A673 (cell line): Measurements from ENCODE around the gene CSH1. TPM values are rescaled to one million over a fixed set of nuclear protein-coding genes. Genes with fewer than 3 reads are reported as not detected.
A peak's percentile ranks its signal among the peaks of the same experiment; 100 is the strongest.
"Not testable (repeated sequence)": the region's sequence is repeated elsewhere in the genome, so short reads cannot be mapped to it uniquely, and the experiment has no call there.

Experiments used
- BruUV-seq: library from RNA; stranded (reverse); fragments of 400-500 nt; replicated peaks from 2 replicates; lab custom pipeline; 2021; lab: Mats Ljungman, UMichigan
- CTCF ChIA-PET: fragments of 300-600 bp; sonication (Branson Sonifier 250); formaldehyde crosslinking; loops from one replicate; lab custom pipeline; 2022; ENCODE audit warnings: antibody characterized with exemption; lab: Charles Lee
- POLR2A ChIA-PET: fragments of 300-600 bp; sonication (Branson Sonifier 250); formaldehyde crosslinking; loops from one replicate; lab custom pipeline; 2022; ENCODE audit warnings: antibody characterized with exemption; ENCODE audit not compliant: low non-redundant PET; lab: Charles Lee
- DNase-seq: peaks from one replicate; pipeline ENCODE4 v3.0.0-alpha.2; 2015; ENCODE audit warnings: low spot score
- H3K27ac ChIP-seq: fragments of 200-600 bp; sonication (generic); 2 replicates; pipeline ENCODE4 v1.5.1; 2016; ENCODE audit warnings: mixed run types, low read depth, mild to moderate bottlenecking, mixed read lengths, antibody characterized with exemption, low read length; ENCODE audit not compliant: poor library complexity, severe bottlenecking
- H3K27me3 ChIP-seq: fragments of 200-600 bp; sonication (generic); replicated peaks from 2 replicates; pipeline ENCODE4 v1.6.1; 2017; ENCODE audit warnings: mixed run types, low read depth, mild to moderate bottlenecking, mixed read lengths, antibody characterized with exemption, low read length; ENCODE audit not compliant: insufficient read depth, poor library complexity
- H3K36me3 ChIP-seq: fragments of 200-600 bp; sonication (generic); 2 replicates; pipeline ENCODE4 v1.6.1; 2016; ENCODE audit warnings: mixed run types, mild to moderate bottlenecking, mixed read lengths, antibody characterized with exemption, low read length; ENCODE audit not compliant: insufficient read depth, poor library complexity, severe bottlenecking
- H3K4me1 ChIP-seq: fragments of 200-600 bp; sonication (generic); 2 replicates; pipeline ENCODE4 v1.6.1; 2017; ENCODE audit warnings: mixed run types, mild to moderate bottlenecking, mixed read lengths, antibody characterized with exemption, low read length; ENCODE audit not compliant: insufficient read depth, poor library complexity, severe bottlenecking
- H3K4me3 ChIP-seq: fragments of 200-600 bp; sonication (generic); 2 replicates; pipeline ENCODE4 v1.5.1; 2016; ENCODE audit warnings: low read depth, mixed run types, mild to moderate bottlenecking, mixed read lengths, low read length; ENCODE audit not compliant: poor library complexity, severe bottlenecking
- H3K9me3 ChIP-seq: fragments of 200-600 bp; sonication (generic); 2 replicates; pipeline ENCODE4 v1.6.1; 2016; ENCODE audit warnings: mixed run types, low read depth, mild to moderate bottlenecking, mixed read lengths, antibody characterized with exemption, low read length; ENCODE audit not compliant: poor library complexity, severe bottlenecking
- EZH2 ChIP-seq: fragments of 200-600 bp; sonication (generic); IDR thresholded peaks from 2 replicates; pipeline ENCODE4 v1.6.1; 2017; ENCODE audit warnings: borderline replicate concordance, low read depth, mild to moderate bottlenecking, mixed read lengths, antibody characterized with exemption, low read length; ENCODE audit not compliant: poor library complexity, severe bottlenecking
- intact Hi-C: fragments of 100-400 bp; cut with micrococcal nuclease; formaldehyde crosslinking; loops from one replicate; pipeline ENCODE4 v1.10.0; 2022; ENCODE audit not compliant: unreplicated experiment
- total RNA-seq: library from RNA; stranded (reverse); gene quantifications from 2 replicates; pipeline ENCODE4 v1.2.3, GENCODE V29; 2021
- TF ChIP-seq, protein P1 (sequence below): fragments of 300-800, 200-600 bp; sonication (generic); conservative IDR thresholded peaks from 2 replicates; pipeline ENCODE4 v1.5.1; 2017; ENCODE audit warnings: low read depth, mild to moderate bottlenecking, antibody characterized with exemption, low read length, moderate library complexity, mixed read lengths

The CSH1 gene
- total RNA-seq, 1 experiment from 2014 or later, result not detected

DNA sequence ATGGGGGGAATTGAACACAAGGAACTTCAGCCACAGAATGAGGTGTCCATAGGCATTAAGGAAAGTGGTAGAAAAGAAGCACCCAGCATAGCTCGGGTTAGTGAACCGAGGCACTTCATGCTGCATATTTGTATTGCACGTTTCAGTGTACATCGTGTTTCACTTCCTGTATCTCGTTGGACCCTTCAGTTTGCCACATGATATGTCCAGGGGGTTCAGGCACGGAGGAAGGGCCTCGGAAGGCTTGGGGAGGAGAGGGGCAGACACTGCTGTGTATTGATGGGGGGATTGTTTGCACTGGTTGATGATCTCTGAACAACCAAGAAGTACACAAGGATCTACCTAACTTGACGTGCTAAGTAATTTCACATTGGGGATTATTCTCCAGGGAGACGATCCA, 26.0 kb upstream of the CSH1 start:
- H3K4me3 ChIP-seq, BruUV-seq, intact Hi-C loops, POLR2A ChIA-PET, H3K27me3 ChIP-seq, H3K36me3 ChIP-seq, H3K27ac ChIP-seq, H3K9me3 ChIP-seq, DNase-seq, H3K4me1 ChIP-seq: not testable (repeated sequence)
- CTCF ChIA-PET, result interaction anchor here (0.7 kb wide), 1 partner anchor 107 kb away, joined by 3 read pairs; no protein-coding TSS in a partner anchor

DNA sequence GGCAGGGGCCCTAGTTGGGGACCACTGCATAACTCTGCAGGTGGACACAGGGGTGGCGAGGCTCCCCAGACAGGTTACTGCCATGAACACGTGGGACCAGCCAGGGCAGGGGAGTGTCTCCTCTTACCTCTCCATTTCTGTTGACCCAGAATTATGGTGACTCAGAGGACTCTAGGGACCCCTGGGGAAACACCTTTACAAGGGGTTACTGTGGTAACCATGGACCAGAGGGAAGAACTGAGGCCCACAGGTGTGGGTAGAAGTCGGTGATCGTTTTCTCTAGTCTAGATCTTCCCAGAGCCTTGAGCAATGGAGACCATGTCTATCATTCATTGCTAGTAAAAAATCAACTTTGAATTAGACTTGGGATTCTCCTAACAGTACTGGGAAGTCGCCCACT, 24.4 kb upstream of the CSH1 start:
- H3K27me3 ChIP-seq, intact Hi-C loops, H3K36me3 ChIP-seq, H3K9me3 ChIP-seq, BruUV-seq, H3K4me1 ChIP-seq, DNase-seq, H3K4me3 ChIP-seq, H3K27ac ChIP-seq, POLR2A ChIA-PET: not testable (repeated sequence)
- CTCF ChIA-PET, result interaction anchor here (2.3 kb wide), 1 partner anchor 213 kb away, joined by 16 read pairs; no protein-coding TSS in a partner anchor

DNA sequence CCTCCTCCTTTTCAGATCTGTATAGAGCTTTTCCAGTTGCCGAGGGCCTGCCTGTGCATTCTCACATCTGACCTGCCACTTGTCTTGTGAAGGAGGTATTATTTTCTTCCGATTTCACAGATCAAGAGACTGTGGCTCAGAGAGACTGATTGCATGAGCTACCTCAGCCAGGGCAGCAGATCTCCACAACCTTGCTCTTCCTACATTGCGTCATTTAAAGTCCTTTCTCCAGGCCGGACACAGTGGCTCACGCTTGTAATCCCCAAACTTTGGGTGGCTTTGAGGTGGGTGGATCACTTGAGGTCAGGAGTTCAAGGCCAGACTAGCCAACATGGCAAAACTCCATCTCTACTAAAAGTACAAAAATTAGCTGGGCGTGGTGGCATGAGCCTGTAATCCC, 23.7 kb upstream of the CSH1 start:
- H3K4me3 ChIP-seq, H3K36me3 ChIP-seq, H3K27me3 ChIP-seq, BruUV-seq, POLR2A ChIA-PET, intact Hi-C loops, H3K27ac ChIP-seq, H3K9me3 ChIP-seq, DNase-seq, H3K4me1 ChIP-seq: not testable (repeated sequence)
- CTCF ChIA-PET, result interaction anchor here (1.2 to 2.3 kb wide), 5 partner anchors 26 to 362 kb away, joined by 4 to 21 read pairs (median 13); no protein-coding TSS in a partner anchor

DNA sequence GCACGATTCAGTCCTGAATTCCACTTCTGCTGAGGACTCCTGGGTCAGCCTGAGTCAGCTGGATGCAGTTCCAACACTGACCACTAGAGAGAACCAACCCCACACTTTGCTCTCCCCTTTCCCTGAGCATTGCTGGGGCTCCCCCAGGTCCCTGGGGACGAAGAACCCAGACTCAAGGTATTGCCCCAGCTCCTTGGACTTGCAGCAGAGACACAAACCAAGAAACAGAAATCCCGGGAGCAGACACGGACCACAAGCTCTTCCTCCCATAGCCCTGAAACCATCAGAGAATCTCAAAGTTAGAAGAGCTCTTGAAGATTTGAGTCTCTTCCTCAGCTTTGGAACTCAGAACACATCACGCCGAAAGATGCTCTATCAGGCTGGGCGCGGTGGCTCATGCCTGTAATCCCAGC, 22.9 kb upstream of the CSH1 start:
- Histone ChIP-seq H3K27me3 (no peaks in the 10 kb centered on the region), H3K27ac (no peak overlapping the region), H3K4me3 (no peak overlapping the region), H3K9me3 (no peaks in the 10 kb centered on the region), H3K36me3 (no peaks in the 10 kb centered on the region), H3K4me1 (no peaks in the 10 kb centered on the region)
- DNase-seq, result peak; percentile 73
- ChIA-PET CTCF (interaction anchor here (0.7 to 2.3 kb wide), 7 partner anchors 9 to 363 kb away, joined by 3 to 21 read pairs (median 7); no protein-coding TSS in a partner anchor), POLR2A (interaction anchor here (0.6 kb wide), 1 partner anchor 425 kb away, joined by 3 read pairs; no protein-coding TSS in a partner anchor)
- BruUV-seq, result no TSS peak
- intact Hi-C loops, result loop anchor here (2.0 to 10.0 kb wide), 4 partner anchors 27 to 365 kb away; partner anchors contain the start of gene ERN1
- TF ChIP-seq, protein P1, sequence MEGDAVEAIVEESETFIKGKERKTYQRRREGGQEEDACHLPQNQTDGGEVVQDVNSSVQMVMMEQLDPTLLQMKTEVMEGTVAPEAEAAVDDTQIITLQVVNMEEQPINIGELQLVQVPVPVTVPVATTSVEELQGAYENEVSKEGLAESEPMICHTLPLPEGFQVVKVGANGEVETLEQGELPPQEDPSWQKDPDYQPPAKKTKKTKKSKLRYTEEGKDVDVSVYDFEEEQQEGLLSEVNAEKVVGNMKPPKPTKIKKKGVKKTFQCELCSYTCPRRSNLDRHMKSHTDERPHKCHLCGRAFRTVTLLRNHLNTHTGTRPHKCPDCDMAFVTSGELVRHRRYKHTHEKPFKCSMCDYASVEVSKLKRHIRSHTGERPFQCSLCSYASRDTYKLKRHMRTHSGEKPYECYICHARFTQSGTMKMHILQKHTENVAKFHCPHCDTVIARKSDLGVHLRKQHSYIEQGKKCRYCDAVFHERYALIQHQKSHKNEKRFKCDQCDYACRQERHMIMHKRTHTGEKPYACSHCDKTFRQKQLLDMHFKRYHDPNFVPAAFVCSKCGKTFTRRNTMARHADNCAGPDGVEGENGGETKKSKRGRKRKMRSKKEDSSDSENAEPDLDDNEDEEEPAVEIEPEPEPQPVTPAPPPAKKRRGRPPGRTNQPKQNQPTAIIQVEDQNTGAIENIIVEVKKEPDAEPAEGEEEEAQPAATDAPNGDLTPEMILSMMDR, result peak; percentile 87
- no peak for TF ChIP-seq EZH2

DNA sequence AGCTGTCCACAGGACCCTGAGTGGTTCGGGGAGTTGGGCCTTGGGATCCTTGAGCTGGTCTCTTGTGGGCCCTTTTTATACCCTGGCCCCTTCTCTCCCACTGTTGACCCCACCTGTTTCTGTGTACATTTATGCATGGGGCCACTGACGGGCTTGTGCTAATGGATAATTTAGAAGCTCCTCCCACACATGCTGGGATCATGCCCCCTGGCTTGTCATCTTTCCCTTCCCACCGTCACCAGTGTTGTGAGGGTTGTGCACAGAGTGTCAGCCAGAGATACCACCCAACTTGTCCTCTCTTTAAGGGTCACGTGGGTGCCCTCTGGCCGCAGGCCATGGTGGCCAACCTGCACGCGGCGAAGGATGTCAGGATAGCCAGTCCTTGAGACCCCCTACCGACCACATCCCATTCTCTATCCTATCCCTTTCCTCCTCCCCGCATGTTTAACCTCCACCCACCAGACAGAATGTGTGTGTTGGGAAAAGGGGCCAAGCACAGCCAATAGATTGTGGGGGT, 22.5 kb upstream of the CSH1 start, which contains the start of gene GH1:
GH1 (minus strand) TSS at position 51 of the 517 bp plus-strand sequence. CDS start 63 bp downstream, outside the sequence.
- H3K27ac ChIP-seq, DNase-seq, POLR2A ChIA-PET, H3K27me3 ChIP-seq, H3K4me1 ChIP-seq, BruUV-seq, H3K4me3 ChIP-seq, H3K9me3 ChIP-seq, H3K36me3 ChIP-seq: not testable (repeated sequence)
- CTCF ChIA-PET, result interaction anchor here (0.7 to 2.3 kb wide), 6 partner anchors 9 to 363 kb away, joined by 3 to 21 read pairs (median 10); no protein-coding TSS in a partner anchor
- intact Hi-C loops, result loop anchor here (2.0 to 10.0 kb wide), 4 partner anchors 28 to 366 kb away; partner anchors contain the start of gene ERN1
